Suprapubic skin (tissue), 4 donors: Measurements from ENCODE around the gene DNAH17. TPM values are rescaled to one million over a fixed set of nuclear protein-coding genes. Genes with fewer than 3 reads are reported as not detected.

ENCODE experiments used
- DNase-seq, 2 donors: peaks; one replicate each; pipeline ENCODE4 v3.0.0-alpha.2; 2019; ENCODE audit warnings: low spot score in 2 of 2
- H3K27ac ChIP-seq: fragments of 200-600 bp; sonication (generic); one replicate; pipeline ENCODE4 v1.5.1; 2019
- H3K27me3 ChIP-seq: fragments of 200-600 bp; sonication (generic); one replicate; pipeline ENCODE4 v1.5.1; 2019
- H3K36me3 ChIP-seq: fragments of 200-600 bp; sonication (generic); one replicate; pipeline ENCODE4 v1.5.1; 2019
- H3K4me1 ChIP-seq: fragments of 200-600 bp; sonication (generic); one replicate; pipeline ENCODE4 v1.5.1; 2019
- H3K4me3 ChIP-seq: fragments of 200-600 bp; sonication (generic); one replicate; pipeline ENCODE4 v1.5.1; 2019; ENCODE audit warnings: mild to moderate bottlenecking
- H3K9me3 ChIP-seq: fragments of 200-600 bp; sonication (generic); one replicate; pipeline ENCODE4 v1.5.1; 2019
- CTCF ChIP-seq, 2 donors: fragments of 200-600 bp in 1 of 2; fragments of 450-650 bp in 1 of 2; sonication (generic) in 1 of 2; IDR thresholded peaks; one replicate each; pipeline ENCODE4 v1.5.1; 2016 to 2019; ENCODE audit warnings: antibody characterized with exemption in 2 of 2, mild to moderate bottlenecking in 1 of 2, moderate library complexity in 1 of 2
- EP300 ChIP-seq: sonication (generic); formaldehyde crosslinking; IDR thresholded peaks from one replicate; pipeline ENCODE4 v1.6.1; 2017; ENCODE audit warnings: antibody characterized with exemption
- POLR2A ChIP-seq, 2 donors: fragments of 450-650 bp; IDR thresholded peaks; one replicate each; pipeline ENCODE4 v1.6.1; 2017; ENCODE audit warnings: antibody characterized with exemption in 2 of 2, mild to moderate bottlenecking in 2 of 2, moderate library complexity in 2 of 2
- POLR2AphosphoS5 ChIP-seq, 3 donors: sonication (generic); formaldehyde crosslinking; IDR thresholded peaks; one replicate each; pipeline ENCODE4 v1.6.1; 2017; ENCODE audit warnings: antibody characterized with exemption in 3 of 3
- WGBS: methylation state at CpG from one replicate; pipeline ENCODE4 v1.1.5; 2018; 5-methylcytosine and 5-hydroxymethylcytosine counted together
- total RNA-seq, 4 donors: library from RNA; depleted of rRNA; stranded (reverse); fragments of >200 nt; gene quantifications; one replicate each; pipeline ENCODE4 v1.1.0, GENCODE V29; 2016

Gene DNAH17
- total RNA-seq, 4 donors from 2014 or later, result 3.7 to 6.7 (median 5.2) TPM

GRCh38 chr17:78398390-78398789, 178.8 kb downstream of the DNAH17 start:
- TF ChIP-seq POLR2AphosphoS5 (IDR thresholded peaks at IDR 0.05) (no peak), EP300 (no peak), CTCF (IDR thresholded peaks at IDR 0.05) (no peak), POLR2A (IDR thresholded peaks at IDR 0.05) (no peak)
- peaks cover 11% of the 10 kb centered on the region for H3K4me1 ChIP-seq
- H3K27ac ChIP-seq, result no peak overlapping the region
- no peaks in the 10 kb centered on the region for H3K27me3 ChIP-seq
- no peak for DNase-seq
- 60% methylated on average over 3 of the region's 3 CpGs for WGBS
- no peak overlapping the region for H3K4me3 ChIP-seq
- H3K36me3 ChIP-seq, result peaks cover 79% of the 10 kb centered on the region
- H3K9me3 ChIP-seq, result no peaks in the 10 kb centered on the region

- Histone ChIP-seq H3K4me3 (no peak overlapping the region), H3K27ac (no peak overlapping the region), H3K36me3 (peaks cover 72% of the 10 kb centered on the region), H3K27me3 (no peaks in the 10 kb centered on the region), H3K4me1 (peaks cover 11% of the 10 kb centered on the region), H3K9me3 (no peaks in the 10 kb centered on the region)
- no peak for DNase-seq
- 63% methylated on average over 6 of the region's 13 CpGs for WGBS
- TF ChIP-seq CTCF (IDR thresholded peaks at IDR 0.05) (no peak), POLR2AphosphoS5 (IDR thresholded peaks at IDR 0.05) (no peak), POLR2A (IDR thresholded peaks at IDR 0.05) (no peak), EP300 (no peak)
Observed at GRCh38 chr17:78397681-78398101, 179.5 kb downstream of the DNAH17 start.

- 73% methylated on average over 13 of the region's 14 CpGs for WGBS
- Histone ChIP-seq H3K27ac (no peak overlapping the region), H3K9me3 (no peaks in the 10 kb centered on the region), H3K27me3 (no peaks in the 10 kb centered on the region), H3K4me3 (no peak overlapping the region), H3K4me1 (peaks cover 15% of the 10 kb centered on the region), H3K36me3 (peaks cover 62% of the 10 kb centered on the region)
- TF ChIP-seq EP300 (no peak), POLR2AphosphoS5 (IDR thresholded peaks at IDR 0.05) (no peak), CTCF (IDR thresholded peaks at IDR 0.05) (no peak), POLR2A (IDR thresholded peaks at IDR 0.05) (no peak)
- no peak for DNase-seq
Observed at GRCh38 chr17:78396441-78397337, 180.5 kb downstream of the DNAH17 start.

- Histone ChIP-seq H3K4me1 (peaks cover 19% of the 10 kb centered on the region), H3K27me3 (no peaks in the 10 kb centered on the region), H3K4me3 (no peak overlapping the region), H3K9me3 (no peaks in the 10 kb centered on the region), H3K27ac (no peak overlapping the region), H3K36me3 (peaks cover 47% of the 10 kb centered on the region)
- WGBS, result 85% methylated on average over 2 of the region's 2 CpGs
- TF ChIP-seq POLR2AphosphoS5 (IDR thresholded peaks at IDR 0.05) (no peak), EP300 (no peak), CTCF (IDR thresholded peaks at IDR 0.05) (no peak), POLR2A (IDR thresholded peaks at IDR 0.05) (no peak)
- DNase-seq, result no peak
Observed at GRCh38 chr17:78395155-78395554, 182.0 kb downstream of the DNAH17 start.

GRCh38 chr17:78394209-78394608, 183.0 kb downstream of the DNAH17 start:
- Histone ChIP-seq H3K27me3 (no peaks in the 10 kb centered on the region), H3K27ac (no peak overlapping the region), H3K36me3 (peaks cover 38% of the 10 kb centered on the region), H3K4me1 (peaks cover 26% of the 10 kb centered on the region), H3K4me3 (no peak overlapping the region), H3K9me3 (no peaks in the 10 kb centered on the region)
- no peak for TF ChIP-seq CTCF (IDR thresholded peaks at IDR 0.05)
- TF ChIP-seq EP300, result no peak
- no peak for TF ChIP-seq POLR2A (IDR thresholded peaks at IDR 0.05)
- no peak for TF ChIP-seq POLR2AphosphoS5 (IDR thresholded peaks at IDR 0.05)
- DNase-seq, result no peak
- 88% methylated on average over 7 of the region's 7 CpGs for WGBS
